GM23338 (cell line): Measurements from ENCODE around the gene XXYLT1. TPM values are rescaled to one million over a fixed set of nuclear protein-coding genes. Genes with fewer than 3 reads are reported as not detected.

Experiments used
- ATAC-seq: fragments of 200-7000 bp; cut with Tn5 transposase; 3 replicates; pipeline ENCODE4 v1.9.1; 2020
- DNase-seq: peaks from one replicate; pipeline ENCODE4 v3.0.0-alpha.2; 2015; ENCODE audit warnings: low spot score
- H2AFZ ChIP-seq: fragments of 200-600 bp; sonication (generic); 2 replicates; pipeline ENCODE4 v1.8.0; 2016; ENCODE audit warnings: antibody characterized with exemption, mild to moderate bottlenecking, moderate library complexity
- H3F3A ChIP-seq: fragments of 200-600 bp; sonication (generic); replicated peaks from 2 replicates; pipeline ENCODE4 v1.8.0; 2017; ENCODE audit warnings: antibody characterized with exemption, mixed run types, low read depth
- H3K27ac ChIP-seq: fragments of 200-600 bp; sonication (generic); 2 replicates; pipeline ENCODE4 v1.6.1; 2016; ENCODE audit warnings: low read depth
- H3K27me3 ChIP-seq: fragments of 200-600 bp; sonication (generic); 2 replicates; pipeline ENCODE4 v1.8.0; 2016; ENCODE audit warnings: mild to moderate bottlenecking, mixed run types, moderate library complexity; ENCODE audit not compliant: insufficient read depth
- H3K36me3 ChIP-seq: fragments of 200-600 bp; sonication (generic); 2 replicates; pipeline ENCODE4 v1.8.0; 2016; ENCODE audit warnings: mild to moderate bottlenecking; ENCODE audit not compliant: insufficient read depth
- H3K4me1 ChIP-seq: fragments of 200-600 bp; sonication (generic); 2 replicates; pipeline ENCODE4 v1.8.0; 2016; ENCODE audit warnings: mild to moderate bottlenecking, moderate library complexity; ENCODE audit not compliant: insufficient read depth
- H3K4me2 ChIP-seq: fragments of 200-600 bp; sonication (generic); 2 replicates; pipeline ENCODE4 v1.7.1; 2017; ENCODE audit warnings: mixed run types
- H3K4me3 ChIP-seq: fragments of 200-600 bp; sonication (generic); 2 replicates; pipeline ENCODE4 v1.6.1; 2016; ENCODE audit warnings: mixed run types
- H3K79me2 ChIP-seq: fragments of 200-600 bp; sonication (generic); replicated peaks from 2 replicates; pipeline ENCODE4 v1.8.0; 2017; ENCODE audit warnings: mild to moderate bottlenecking; ENCODE audit not compliant: insufficient read depth
- H3K9me2 ChIP-seq: fragments of 200-600 bp; sonication (generic); 2 replicates; pipeline ENCODE4 v1.8.0; 2017; ENCODE audit not compliant: insufficient read depth
- H4K20me1 ChIP-seq: fragments of 200-600 bp; sonication (generic); replicated peaks from 2 replicates; pipeline ENCODE4 v1.8.0; 2017; ENCODE audit warnings: mild to moderate bottlenecking; ENCODE audit not compliant: insufficient read depth
- H3K27ac Mint-ChIP-seq: 2 replicates; pipeline ENCODE4 v1.8.0; 2020; ENCODE audit warnings: inconsistent platforms, mild to moderate bottlenecking, moderate library complexity, mixed read lengths
- H3K27me3 Mint-ChIP-seq: 3 replicates; pipeline ENCODE4 v1.8.0; 2022; ENCODE audit warnings: low read depth, mild to moderate bottlenecking, moderate library complexity, mixed read lengths, inconsistent platforms; ENCODE audit not compliant: insufficient read depth, poor library complexity
- H3K36me3 Mint-ChIP-seq: 3 replicates; pipeline ENCODE4 v1.8.0; 2021; ENCODE audit warnings: low read depth, mild to moderate bottlenecking, inconsistent platforms, moderate library complexity, mixed read lengths
- H3K4me1 Mint-ChIP-seq: 3 replicates; pipeline ENCODE4 v1.8.0; 2020; ENCODE audit warnings: mild to moderate bottlenecking, inconsistent platforms, mixed read lengths
- H3K4me3 Mint-ChIP-seq: 3 replicates; pipeline ENCODE4 v1.8.0; 2021; ENCODE audit warnings: moderate library complexity, mild to moderate bottlenecking, inconsistent platforms, mixed read lengths
- H3K9me3 Mint-ChIP-seq: 3 replicates; pipeline ENCODE4 v1.8.0; 2020; ENCODE audit warnings: moderate library complexity, mild to moderate bottlenecking, inconsistent platforms, mixed read lengths
- CTCF ChIP-seq, 2 experiments: fragments of 200-600 bp in 1 of 2; sonication (generic) in 1 of 2; conservative IDR thresholded peaks; 2 replicates each; pipeline versions ENCODE4 v1.5.1 to v1.6.1; 2016 to 2017; ENCODE audit warnings: antibody characterized with exemption in 2 of 2, low read depth in 2 of 2, mild to moderate bottlenecking in 2 of 2, moderate library complexity in 1 of 2
- EZH2 ChIP-seq: fragments of 200-600 bp; sonication (generic); IDR thresholded peaks from one replicate; pipeline ENCODE4 v1.8.0; 2017; ENCODE audit warnings: antibody characterized with exemption, mild to moderate bottlenecking, low read depth; ENCODE audit not compliant: unreplicated experiment
- EZH2phosphoT487 ChIP-seq: fragments of 200-600 bp; sonication (generic); IDR thresholded peaks from one replicate; pipeline ENCODE4 v1.8.1; 2018; ENCODE audit warnings: antibody characterized with exemption; ENCODE audit not compliant: unreplicated experiment
- NANOG ChIP-seq: IDR thresholded peaks from 2 replicates; pipeline ENCODE4 v1.6.1; 2016; ENCODE audit warnings: antibody characterized with exemption, borderline replicate concordance
- POLR2AphosphoS5 ChIP-seq: IDR thresholded peaks from 2 replicates; pipeline ENCODE4 v1.6.1; 2016; ENCODE audit warnings: antibody characterized with exemption, low read depth
- REST ChIP-seq: IDR thresholded peaks from one replicate; pipeline ENCODE4 v1.6.1; 2018; ENCODE audit warnings: antibody characterized with exemption; ENCODE audit not compliant: unreplicated experiment
- STAT1 ChIP-seq: IDR thresholded peaks from one replicate; pipeline ENCODE4 v1.6.1; 2016; ENCODE audit warnings: antibody characterized with exemption; ENCODE audit not compliant: unreplicated experiment
- ZNF114 ChIP-seq: fragments of 250-450 bp; sonication (Bioruptor Pico); IDR thresholded peaks from 2 replicates; pipeline ENCODE4 v1.5.0; 2020; ENCODE audit warnings: mild to moderate bottlenecking, moderate library complexity
- ZNF462 ChIP-seq: fragments of 250-450 bp; sonication (Bioruptor Pico); IDR thresholded peaks from 2 replicates; pipeline ENCODE4 v1.5.0; 2020; ENCODE audit warnings: mild to moderate bottlenecking, moderate library complexity
- polyA plus RNA-seq: library from polyadenylated mRNA; unstranded; fragments of >200 nt; fragmentation: Nextera tagmentation; extraction: Ambion mirVana; gene quantifications from 2 replicates; pipeline ENCODE4 v1.2.1, GENCODE V29; 2016
- total RNA-seq: library from RNA; depleted of rRNA; stranded (reverse); fragments of >200 nt; shearing (Covaris generic); gene quantifications from 2 replicates; pipeline ENCODE4 v1.2.3, GENCODE V29; 2014

XXYLT1 gene
- total and polyA plus RNA-seq, 2 experiments from 2014 or later: 13.5 to 34.8 TPM

- no peak for TF ChIP-seq REST
- no peak for TF ChIP-seq POLR2AphosphoS5
- TF ChIP-seq NANOG: no peak
- TF ChIP-seq EZH2phosphoT487: no peak
- TF ChIP-seq CTCF (conservative IDR thresholded peaks at IDR 0.05; ENCODE audit: low read depth in 2 of 2): no peak
- no peak for TF ChIP-seq STAT1
- no peak for TF ChIP-seq EZH2
- no peak for TF ChIP-seq ZNF114 (CRISPR knock-in tag)
These were observed 234.0 kb downstream of the XXYLT1 start (continued) for GRCh38 chr3:195036974-195037373.

- Histone ChIP-seq H3K36me3 (no peaks in the 10 kb centered on the region), H3K4me3 (no peak overlapping the region), H3K79me2 (no peaks in the 10 kb centered on the region), H3K4me1 (peaks cover 22% of the 10 kb centered on the region), H3K4me2 (no peak overlapping the region), H2AFZ (0 out of 2 replicates have a peak overlapping the region, but pooled peaks have one; percentile 91), H3F3A (no peaks in the 10 kb centered on the region), H4K20me1 (no peaks in the 10 kb centered on the region), H3K9me2 (no peaks in the 10 kb centered on the region), H3K27me3 (no peaks in the 10 kb centered on the region), H3K27ac (no peak overlapping the region)
- peaks cover 20% of the 10 kb centered on the region for H3K27me3 Mint-ChIP-seq
- H3K27ac Mint-ChIP-seq: no peak overlapping the region
- DNase-seq (no peak), ATAC-seq (no peak)
- H3K4me3 Mint-ChIP-seq: no peak overlapping the region
- peaks cover 51% of the 10 kb centered on the region for H3K4me1 Mint-ChIP-seq
- H3K36me3 Mint-ChIP-seq: no peaks in the 10 kb centered on the region
- peaks cover 6% of the 10 kb centered on the region; the same call in 2 of the 3 replicates for H3K9me3 Mint-ChIP-seq
- TF ChIP-seq EZH2: no peak
- no peak for TF ChIP-seq STAT1
- no peak for TF ChIP-seq ZNF462 (CRISPR knock-in tag)
- TF ChIP-seq REST: no peak
- TF ChIP-seq POLR2AphosphoS5: no peak
- TF ChIP-seq ZNF114 (CRISPR knock-in tag): no peak
- no peak for TF ChIP-seq EZH2phosphoT487
These were observed 234.4 kb downstream of the XXYLT1 start for GRCh38 chr3:195036574-195036973.
